ENCODE data around the gene GKN2. TPM values are rescaled to one million over a fixed set of nuclear protein-coding genes. Genes with fewer than 3 reads are reported as not detected.

GKN2 gene
- total RNA-seq, 3 donors from 2014 or later, result not detected

DNA sequence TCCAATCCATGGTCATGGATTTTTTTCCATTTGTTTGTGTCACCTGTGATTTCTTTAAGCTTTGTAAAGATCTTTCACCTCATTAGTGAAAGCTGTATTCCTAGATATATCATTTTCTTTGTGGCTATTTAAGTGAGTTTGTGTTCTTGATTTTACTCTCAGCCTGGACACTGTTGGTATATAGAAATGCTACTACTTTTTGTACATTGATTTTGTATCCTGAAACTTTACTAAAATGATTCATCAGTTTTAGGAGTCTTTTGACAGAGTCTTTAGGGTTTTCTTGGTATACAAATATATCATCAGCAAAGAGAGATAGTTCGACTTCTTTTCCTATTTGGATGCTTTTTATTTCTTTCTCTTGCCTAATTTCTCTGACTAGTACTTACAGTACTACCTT lies 12.3 kb downstream of the GKN2 start:
- Mint-ChIP-seq H3K36me3 (ENCODE audit: insufficient read depth) (no peaks in the 10 kb centered on the region), H3K4me3 (no peak overlapping the region), H3K4me1 (ENCODE audit: low read depth) (no peaks in the 10 kb centered on the region), H3K9me3 (peaks cover 9% of the 10 kb centered on the region), H3K27me3 (ENCODE audit: low read depth) (peaks cover 31% of the 10 kb centered on the region)
- no peak for DNase-seq
- ATAC-seq, result peak; percentile 42 to 51

DNA sequence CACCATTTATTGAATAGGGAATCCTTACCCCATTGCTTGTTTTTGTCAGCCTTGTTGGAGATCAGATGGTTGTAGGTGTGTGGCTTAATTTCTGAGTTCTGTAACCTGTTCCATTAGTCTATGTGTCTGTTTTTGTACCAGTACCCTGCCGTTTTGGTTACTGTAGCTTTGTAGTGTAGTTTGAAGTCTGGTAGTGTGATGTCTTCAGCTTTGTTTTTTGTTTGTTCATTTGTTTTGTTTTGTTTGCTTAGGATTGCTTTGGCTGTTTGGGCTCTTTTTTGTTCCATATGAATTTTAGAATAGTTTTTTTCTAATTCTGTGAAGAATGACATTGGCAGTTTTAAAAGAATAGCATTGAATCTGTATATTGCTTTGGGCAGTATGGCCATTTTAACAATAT lies 12.7 kb downstream of the GKN2 start:
- Mint-ChIP-seq H3K9me3 (peaks cover 9% of the 10 kb centered on the region), H3K4me1 (ENCODE audit: low read depth) (no peaks in the 10 kb centered on the region), H3K27me3 (ENCODE audit: low read depth) (peaks cover 31% of the 10 kb centered on the region), H3K36me3 (ENCODE audit: insufficient read depth) (no peaks in the 10 kb centered on the region), H3K4me3 (no peak overlapping the region)
- DNase-seq (no peak), ATAC-seq (no peak)

DNA sequence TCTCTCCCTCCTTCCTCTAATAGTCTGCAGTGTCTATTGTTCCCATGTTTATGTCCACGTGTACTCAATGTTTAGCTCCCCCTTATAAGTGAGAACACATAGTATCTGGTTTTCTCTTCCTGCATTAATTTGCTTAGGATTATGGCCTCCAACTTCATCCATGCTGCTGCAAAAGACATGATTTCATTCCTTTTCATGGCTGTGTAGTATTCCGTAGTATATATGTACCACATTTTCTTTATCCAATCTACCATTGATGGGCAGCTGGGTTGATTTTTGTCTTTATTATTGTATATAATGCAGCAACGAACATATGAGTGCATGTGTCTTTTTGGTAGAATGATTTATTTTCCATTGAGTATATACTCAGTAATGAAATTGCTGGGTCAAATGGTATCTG lies 13.8 kb downstream of the GKN2 start:
- Mint-ChIP-seq H3K9me3 (peaks cover 9% of the 10 kb centered on the region), H3K27me3 (ENCODE audit: low read depth) (peaks cover 28% of the 10 kb centered on the region), H3K4me1 (ENCODE audit: low read depth) (no peaks in the 10 kb centered on the region), H3K36me3 (ENCODE audit: insufficient read depth) (no peaks in the 10 kb centered on the region), H3K4me3 (no peak overlapping the region)
- DNase-seq, result no peak
- ATAC-seq, result no peak

DNA sequence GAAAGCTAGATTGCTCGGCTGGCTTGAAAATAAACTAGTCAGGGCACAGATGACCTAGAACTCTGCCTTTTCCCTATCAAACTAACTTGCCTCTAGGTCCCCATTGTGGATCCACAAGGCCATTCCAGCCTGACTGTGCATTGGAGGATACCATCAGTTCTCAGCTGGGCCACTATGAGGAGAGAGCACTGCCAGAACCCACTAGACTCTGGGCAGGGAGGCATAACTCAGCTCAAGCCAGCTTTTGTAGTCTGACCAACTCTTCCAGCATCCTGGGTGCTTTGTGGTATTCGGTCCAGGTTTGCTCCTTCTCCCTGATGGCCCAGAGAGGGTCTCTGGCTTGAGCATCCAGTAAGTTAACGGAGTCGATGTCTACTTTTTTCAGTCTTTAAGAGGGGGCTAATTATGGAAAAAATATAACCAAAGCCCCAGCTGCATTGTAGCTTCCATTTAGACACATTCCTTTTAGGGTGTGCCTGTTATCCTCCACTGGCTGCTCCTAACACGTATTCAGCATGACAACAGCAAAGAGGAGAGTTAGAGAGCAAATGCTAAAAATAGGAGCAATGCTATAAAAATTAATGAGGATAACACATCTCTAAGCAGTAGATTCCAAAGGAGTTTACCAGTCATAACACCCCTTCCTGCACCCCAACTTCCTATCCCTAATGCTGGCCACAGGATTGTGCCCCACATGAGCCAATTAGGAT lies 15.2 kb downstream of the GKN2 start:
- no peaks in the 10 kb centered on the region for H3K4me1 Mint-ChIP-seq (ENCODE audit: low read depth)
- H3K9me3 Mint-ChIP-seq, result peaks cover 9% of the 10 kb centered on the region
- H3K27me3 Mint-ChIP-seq (ENCODE audit: low read depth), result peaks cover 25% of the 10 kb centered on the region
- ATAC-seq (no peak), DNase-seq (no peak)
- H3K36me3 Mint-ChIP-seq (ENCODE audit: insufficient read depth), result no peaks in the 10 kb centered on the region
- H3K4me3 Mint-ChIP-seq, result no peak overlapping the region

DNA sequence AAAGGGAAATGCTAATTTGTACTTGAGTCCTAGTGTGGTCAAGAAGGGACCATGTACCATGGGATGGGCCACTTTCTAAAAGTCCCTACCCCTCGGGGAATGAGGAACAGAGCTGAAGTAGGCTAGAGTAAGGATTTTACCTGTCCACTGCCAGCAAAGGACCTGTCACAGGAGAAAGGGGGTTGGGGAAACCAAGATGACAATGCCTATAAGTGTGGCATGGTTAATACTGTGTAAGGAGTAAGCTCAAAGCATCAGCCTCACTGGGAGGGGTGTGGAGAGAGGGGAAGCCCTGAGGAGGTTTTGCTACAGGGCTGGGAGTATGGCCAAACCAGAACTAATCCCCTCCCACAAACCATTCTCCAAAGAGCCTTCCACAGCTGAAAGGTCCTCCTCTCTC lies 15.8 kb downstream of the GKN2 start:
- peaks cover 22% of the 10 kb centered on the region for H3K27me3 Mint-ChIP-seq (ENCODE audit: low read depth)
- no peak for DNase-seq

DNA sequence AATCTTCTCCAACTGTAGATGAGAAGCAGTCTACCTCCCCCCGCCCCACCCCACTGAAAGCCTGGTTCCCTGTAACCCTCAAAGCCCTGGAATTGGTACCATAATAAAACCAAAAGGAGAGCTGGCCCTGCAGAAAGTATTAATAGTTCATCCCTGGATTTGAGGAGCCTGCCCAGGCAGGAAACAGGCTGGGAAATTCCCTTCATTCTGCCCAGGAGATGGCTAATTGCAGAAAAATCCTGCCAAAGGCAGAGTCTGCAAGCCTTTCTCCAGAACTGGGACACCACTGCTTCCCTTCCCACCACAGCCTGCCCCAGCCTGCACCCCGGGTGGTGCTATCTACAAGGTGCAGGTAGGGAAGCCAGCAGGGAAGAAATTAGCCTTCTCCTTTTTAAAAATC lies 16.3 kb downstream of the GKN2 start:
- Mint-ChIP-seq H3K9me3 (peaks cover 9% of the 10 kb centered on the region), H3K4me3 (no peak overlapping the region), H3K4me1 (ENCODE audit: low read depth) (no peaks in the 10 kb centered on the region), H3K36me3 (ENCODE audit: insufficient read depth) (no peaks in the 10 kb centered on the region), H3K27me3 (ENCODE audit: low read depth) (peaks cover 22% of the 10 kb centered on the region)
- DNase-seq, result no peak
- ATAC-seq, result no peak

More for the DNA sequence above, 15.8 kb downstream of the GKN2 start:
- Mint-ChIP-seq H3K4me1 (ENCODE audit: low read depth) (no peaks in the 10 kb centered on the region), H3K9me3 (peaks cover 9% of the 10 kb centered on the region), H3K4me3 (no peak overlapping the region), H3K36me3 (ENCODE audit: insufficient read depth) (no peaks in the 10 kb centered on the region)
- ATAC-seq, result no peak

DNA sequence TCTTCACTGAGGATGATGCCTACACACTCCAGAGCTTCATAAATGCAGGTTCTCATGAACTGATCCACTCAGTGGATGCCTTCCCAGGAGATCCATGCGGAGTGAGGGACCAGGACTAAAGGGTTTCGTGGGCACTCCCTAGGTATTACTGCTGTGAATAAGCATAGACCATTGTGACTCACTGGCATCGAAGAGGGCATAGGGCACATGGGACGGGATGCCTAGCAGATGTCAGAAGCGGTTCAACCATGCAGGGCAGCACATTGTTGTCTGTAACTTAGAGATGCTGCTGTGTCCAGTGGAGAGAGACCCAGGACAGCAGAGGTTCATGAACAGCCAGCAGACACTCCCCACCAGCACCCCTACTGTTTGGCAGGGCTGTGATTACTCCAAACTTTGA lies 17.2 kb downstream of the GKN2 start:
- ATAC-seq (no peak), DNase-seq (no peak)
- Mint-ChIP-seq H3K36me3 (ENCODE audit: insufficient read depth) (no peaks in the 10 kb centered on the region), H3K9me3 (peaks cover 9% of the 10 kb centered on the region), H3K4me3 (no peak overlapping the region), H3K4me1 (ENCODE audit: low read depth) (no peaks in the 10 kb centered on the region), H3K27me3 (ENCODE audit: low read depth) (peaks cover 14% of the 10 kb centered on the region)

DNA sequence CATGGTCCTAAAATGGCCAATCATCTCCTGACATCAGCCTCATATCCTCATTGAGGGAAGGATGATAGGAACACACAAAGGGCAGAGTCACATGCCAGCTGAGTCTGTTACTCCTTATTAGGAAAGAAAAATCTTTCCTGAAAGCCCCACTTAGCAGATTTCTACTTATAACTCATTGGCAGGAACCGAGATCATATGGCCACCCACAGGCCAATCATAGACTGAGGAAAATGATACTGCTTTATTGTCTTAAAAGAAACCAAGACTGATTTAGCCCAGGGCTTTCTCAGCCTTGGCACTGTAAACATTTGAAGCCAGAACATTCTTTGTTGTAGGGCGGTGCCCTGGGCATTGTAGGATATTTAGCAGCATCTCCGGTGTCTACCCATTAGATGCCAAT lies 18.7 kb downstream of the GKN2 start:
- no peaks in the 10 kb centered on the region for H3K36me3 Mint-ChIP-seq (ENCODE audit: insufficient read depth)
- ATAC-seq, result no peak
- H3K4me1 Mint-ChIP-seq (ENCODE audit: low read depth), result no peaks in the 10 kb centered on the region
- no peak for DNase-seq
- no peaks in the 10 kb centered on the region for H3K9me3 Mint-ChIP-seq
- H3K4me3 Mint-ChIP-seq, result no peak overlapping the region
- H3K27me3 Mint-ChIP-seq (ENCODE audit: low read depth), result peaks cover 6% of the 10 kb centered on the region

DNA sequence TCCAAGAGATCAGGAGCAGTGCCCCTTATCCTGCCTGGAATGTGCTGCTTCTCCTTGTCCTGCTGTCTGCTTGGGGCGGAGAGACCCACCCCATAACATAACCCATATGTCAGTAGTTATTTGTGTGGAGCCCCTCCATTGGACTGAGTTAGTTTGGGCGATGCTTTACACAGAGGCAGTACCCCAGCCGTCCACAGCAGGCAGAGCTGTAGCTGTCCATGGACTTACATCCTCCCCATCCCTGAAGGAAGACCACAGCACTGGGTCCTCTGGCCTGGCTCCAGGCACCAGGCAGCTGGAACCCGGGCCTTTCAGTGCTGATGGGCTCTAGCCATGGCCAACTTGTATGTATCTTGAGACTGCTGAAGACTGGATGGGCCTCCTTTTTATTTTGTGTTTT lies 20.3 kb downstream of the GKN2 start:
- Mint-ChIP-seq H3K9me3 (no peaks in the 10 kb centered on the region), H3K4me1 (ENCODE audit: low read depth) (no peaks in the 10 kb centered on the region), H3K4me3 (no peak overlapping the region), H3K36me3 (ENCODE audit: insufficient read depth) (no peaks in the 10 kb centered on the region), H3K27me3 (ENCODE audit: low read depth) (peaks cover 6% of the 10 kb centered on the region)
- ATAC-seq (no peak), DNase-seq (no peak)

DNA sequence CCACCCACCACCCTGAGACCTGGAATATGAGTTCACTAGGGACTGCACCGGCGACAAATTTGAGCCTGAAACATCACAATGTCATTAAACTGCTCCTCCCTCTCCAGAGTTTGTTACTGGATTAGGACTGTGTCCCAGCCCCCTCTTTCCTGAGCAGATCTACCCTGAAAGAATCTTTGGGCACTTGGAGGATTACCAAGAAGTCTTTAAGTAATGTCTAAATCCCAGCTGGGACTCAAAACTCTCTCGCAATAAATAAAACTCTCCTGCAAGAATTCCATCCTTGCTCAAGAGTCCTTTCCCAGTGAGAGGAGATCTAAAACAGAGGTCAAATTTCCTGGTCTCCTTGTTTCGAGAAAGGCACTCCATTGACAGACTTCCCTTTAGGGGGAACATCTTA lies 20.9 kb downstream of the GKN2 start:
- Mint-ChIP-seq H3K9me3 (no peaks in the 10 kb centered on the region), H3K4me1 (ENCODE audit: low read depth) (no peaks in the 10 kb centered on the region), H3K36me3 (ENCODE audit: insufficient read depth) (no peaks in the 10 kb centered on the region), H3K27me3 (ENCODE audit: low read depth) (peaks cover 6% of the 10 kb centered on the region), H3K4me3 (no peak overlapping the region)
- DNase-seq, result no peak
- no peak for ATAC-seq

DNA sequence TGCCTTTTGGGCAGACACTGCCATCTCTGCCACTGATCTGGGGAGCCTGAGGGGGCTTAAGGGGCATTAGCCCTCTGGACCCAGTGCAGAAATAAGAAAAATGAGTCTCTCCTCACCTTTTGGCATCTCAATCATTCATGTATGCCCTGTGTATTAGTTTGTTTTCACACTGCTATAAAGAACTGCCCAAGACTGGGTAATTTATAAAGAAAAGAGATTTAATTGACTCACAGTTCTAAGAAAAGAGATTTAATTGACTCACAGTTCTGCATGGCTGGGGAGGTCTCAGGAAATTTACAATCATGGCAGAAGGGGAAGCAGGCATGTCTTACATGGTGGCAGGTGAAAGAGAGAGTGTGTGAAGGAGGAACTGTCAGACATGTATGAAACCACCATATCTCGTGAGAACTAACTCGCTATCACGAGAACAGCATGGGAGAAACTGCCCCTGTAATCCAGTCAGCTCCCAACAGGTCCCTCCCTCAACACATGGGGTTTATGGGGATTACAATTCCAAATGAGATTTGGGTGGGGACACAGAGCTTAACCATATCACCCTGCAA lies 21.5 kb downstream of the GKN2 start:
- Mint-ChIP-seq H3K4me1 (ENCODE audit: low read depth) (no peaks in the 10 kb centered on the region), H3K4me3 (no peak overlapping the region), H3K9me3 (no peaks in the 10 kb centered on the region), H3K27me3 (ENCODE audit: low read depth) (peaks cover 6% of the 10 kb centered on the region), H3K36me3 (ENCODE audit: insufficient read depth) (no peaks in the 10 kb centered on the region)
- DNase-seq, result no peak
- ATAC-seq, result peak in 1 of 2 donors; percentile 38

DNA sequence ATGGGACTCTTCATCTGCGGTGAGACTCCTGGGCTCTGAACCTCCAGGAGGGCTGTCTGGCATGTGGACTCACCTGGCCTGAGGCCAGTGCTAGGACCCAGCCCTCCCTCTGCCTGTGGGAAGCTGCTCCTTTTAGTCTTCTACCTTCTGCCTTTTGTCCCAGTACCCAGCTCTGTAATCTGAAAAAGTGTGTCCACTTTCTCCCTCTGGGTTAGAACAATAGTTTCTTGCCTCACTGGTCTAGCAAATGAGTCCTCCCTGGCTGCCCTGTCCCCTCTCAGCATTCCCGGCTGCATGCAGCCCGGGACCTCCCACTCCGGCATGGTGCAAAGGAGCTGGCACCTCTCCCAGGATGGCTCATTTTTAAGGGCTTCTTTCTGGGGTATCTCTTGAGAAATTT lies 25.9 kb downstream of the GKN2 start:
- Mint-ChIP-seq H3K9me3 (no peaks in the 10 kb centered on the region), H3K4me3 (no peak overlapping the region), H3K4me1 (ENCODE audit: low read depth) (peaks cover 4% of the 10 kb centered on the region), H3K27me3 (ENCODE audit: low read depth) (no peaks in the 10 kb centered on the region), H3K36me3 (ENCODE audit: insufficient read depth) (no peaks in the 10 kb centered on the region)
- ATAC-seq, result no peak
- no peak for DNase-seq

DNA sequence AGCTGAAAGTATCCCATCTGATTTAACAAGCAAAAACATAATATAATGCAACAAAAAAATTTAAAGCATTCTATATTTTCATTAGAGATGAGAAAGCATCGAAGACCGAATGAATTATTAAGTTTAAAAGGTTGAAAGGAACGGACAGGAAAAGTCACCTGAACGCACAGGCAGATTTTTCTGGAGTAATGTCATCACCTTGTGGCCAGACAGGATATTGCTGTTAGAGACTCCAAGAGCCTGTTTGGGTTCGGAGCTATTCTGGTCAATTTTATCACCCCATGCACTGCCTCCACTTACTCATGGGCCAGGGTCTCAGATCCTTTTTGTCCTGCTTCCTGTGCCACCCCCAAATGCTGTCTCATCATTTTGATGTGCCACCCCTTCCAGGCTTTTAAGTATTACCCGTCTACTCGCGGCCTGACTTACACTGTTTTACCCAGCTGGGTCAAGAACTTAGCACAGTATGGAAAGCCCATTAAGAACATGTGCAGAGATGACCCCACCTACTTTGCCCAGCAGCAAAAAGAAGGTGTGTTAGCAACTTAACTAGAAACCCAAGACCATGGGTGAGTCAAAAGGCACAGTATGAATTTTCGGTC lies 27.3 kb downstream of the GKN2 start:
- Mint-ChIP-seq H3K4me3 (no peak overlapping the region), H3K4me1 (ENCODE audit: low read depth) (peaks cover 4% of the 10 kb centered on the region), H3K27me3 (ENCODE audit: low read depth) (no peaks in the 10 kb centered on the region), H3K36me3 (ENCODE audit: insufficient read depth) (no peaks in the 10 kb centered on the region), H3K9me3 (no peaks in the 10 kb centered on the region)
- peak; percentile 43 for DNase-seq
- peak; percentile 60 to 65 for ATAC-seq

DNA sequence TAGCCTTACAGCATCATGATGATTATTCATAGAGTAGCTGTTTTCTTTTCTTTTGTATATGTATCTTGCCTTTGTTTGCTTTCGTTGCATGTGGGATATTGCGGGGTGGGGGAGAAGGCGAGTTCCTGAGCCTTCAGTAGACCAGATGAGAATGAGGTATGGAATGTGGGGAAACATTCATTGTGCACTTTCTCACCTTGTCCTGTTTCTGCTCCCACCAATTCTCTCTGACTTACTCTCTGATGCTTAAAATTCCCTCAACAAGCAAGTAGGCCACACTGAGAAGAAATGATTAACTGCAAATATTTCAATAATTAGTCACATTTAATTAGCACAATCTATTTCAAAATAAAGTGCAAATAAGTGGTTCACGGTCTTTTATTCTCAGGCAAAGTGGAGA lies 31.0 kb downstream of the GKN2 start:
- Mint-ChIP-seq H3K4me1 (ENCODE audit: low read depth) (peaks cover 4% of the 10 kb centered on the region), H3K36me3 (ENCODE audit: insufficient read depth) (no peaks in the 10 kb centered on the region), H3K9me3 (no peaks in the 10 kb centered on the region), H3K4me3 (no peak overlapping the region), H3K27me3 (ENCODE audit: low read depth) (no peaks in the 10 kb centered on the region)
- no peak for DNase-seq
- ATAC-seq, result no peak

DNA sequence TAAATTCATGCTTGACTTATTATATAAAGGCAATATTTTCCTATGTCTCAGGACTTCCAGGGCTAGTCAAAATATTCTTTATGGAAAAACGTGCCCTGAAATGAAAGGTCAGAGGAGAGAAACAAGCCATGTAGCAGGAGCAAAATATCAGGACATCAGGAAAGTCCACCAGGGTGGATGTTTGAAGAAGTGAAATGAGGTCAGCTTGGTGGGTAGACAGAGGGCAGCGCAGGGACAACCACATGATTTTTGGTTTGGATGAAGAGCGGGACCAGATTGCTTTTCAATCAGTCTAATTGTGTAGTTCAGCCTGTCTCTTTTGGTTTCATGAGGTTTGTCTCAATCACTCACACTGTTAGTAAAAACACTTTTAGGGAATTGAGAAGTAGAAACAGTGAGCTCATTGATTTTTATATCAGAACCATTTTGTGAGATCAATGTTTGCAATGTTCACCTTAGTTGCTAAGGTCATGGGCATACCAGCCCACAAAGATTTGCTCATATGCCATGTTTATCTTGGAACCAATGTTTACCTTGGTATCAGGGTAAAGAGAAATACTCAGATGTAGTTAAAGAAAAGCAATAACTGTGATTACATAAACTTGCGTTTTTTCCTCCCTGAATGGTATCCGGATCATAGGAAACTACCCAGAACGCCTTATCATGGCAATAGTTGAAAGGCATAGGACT lies 32.1 kb downstream of the GKN2 start:
- ATAC-seq, result no peak
- DNase-seq, result no peak
- H3K4me3 Mint-ChIP-seq, result no peak overlapping the region
- no peaks in the 10 kb centered on the region for H3K27me3 Mint-ChIP-seq (ENCODE audit: low read depth)
- H3K9me3 Mint-ChIP-seq, result no peaks in the 10 kb centered on the region
- H3K36me3 Mint-ChIP-seq (ENCODE audit: insufficient read depth), result no peaks in the 10 kb centered on the region
- H3K4me1 Mint-ChIP-seq (ENCODE audit: low read depth), result peaks cover 4% of the 10 kb centered on the region

Measured in activated T-cell treated with anti-CD3 and anti-CD28 coated beads, Interleukin-2, amount 50 U/mL, for 4 hours (primary cell).